Upper lobe of left lung (tissue), 4 donors: Measurements from ENCODE around the gene FRAS1.

Experiments
- EP300 ChIP-seq, 4 donors: sonication (generic); formaldehyde crosslinking; IDR thresholded peaks; one replicate each; pipeline ENCODE4 v1.5.1; 2017; ENCODE audit warnings: antibody characterized with exemption in 4 of 4, control low read depth in 2 of 4
- POLR2AphosphoS5 ChIP-seq, 2 donors: sonication (generic); formaldehyde crosslinking; IDR thresholded peaks; one replicate each; pipeline ENCODE4 v1.5.1; 2017; ENCODE audit warnings: antibody characterized with exemption in 2 of 2
- TF ChIP-seq, protein P1 (sequence below), 6 experiments: fragments of 450-650 bp in 4 of 6; fragments of 200-600 bp in 2 of 6; sonication (generic) in 2 of 6; IDR thresholded peaks; one replicate each; pipeline ENCODE4 v1.5.1; 2016 to 2019; ENCODE audit warnings: antibody characterized with exemption in 6 of 6

DNA sequence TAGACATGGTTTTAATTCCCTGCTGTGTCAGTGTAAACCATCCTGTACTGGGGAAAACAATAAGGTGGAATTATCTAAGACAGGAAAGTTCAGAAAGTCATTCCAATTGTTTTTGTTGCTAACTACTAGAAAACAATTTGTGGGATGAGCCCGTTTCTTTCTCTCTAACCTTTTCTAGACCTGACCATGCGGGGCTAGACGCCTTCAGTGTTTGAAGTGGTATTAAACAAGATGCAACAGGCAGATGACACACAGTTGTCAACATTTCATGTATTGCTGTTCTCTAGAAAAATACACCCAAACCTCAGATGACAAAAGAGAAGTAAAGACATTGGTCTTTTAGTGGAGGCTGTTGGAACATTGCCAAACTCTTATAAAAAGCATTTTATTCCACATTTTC, 105.7 kb downstream of the FRAS1 start:
- TF ChIP-seq, protein P1, sequence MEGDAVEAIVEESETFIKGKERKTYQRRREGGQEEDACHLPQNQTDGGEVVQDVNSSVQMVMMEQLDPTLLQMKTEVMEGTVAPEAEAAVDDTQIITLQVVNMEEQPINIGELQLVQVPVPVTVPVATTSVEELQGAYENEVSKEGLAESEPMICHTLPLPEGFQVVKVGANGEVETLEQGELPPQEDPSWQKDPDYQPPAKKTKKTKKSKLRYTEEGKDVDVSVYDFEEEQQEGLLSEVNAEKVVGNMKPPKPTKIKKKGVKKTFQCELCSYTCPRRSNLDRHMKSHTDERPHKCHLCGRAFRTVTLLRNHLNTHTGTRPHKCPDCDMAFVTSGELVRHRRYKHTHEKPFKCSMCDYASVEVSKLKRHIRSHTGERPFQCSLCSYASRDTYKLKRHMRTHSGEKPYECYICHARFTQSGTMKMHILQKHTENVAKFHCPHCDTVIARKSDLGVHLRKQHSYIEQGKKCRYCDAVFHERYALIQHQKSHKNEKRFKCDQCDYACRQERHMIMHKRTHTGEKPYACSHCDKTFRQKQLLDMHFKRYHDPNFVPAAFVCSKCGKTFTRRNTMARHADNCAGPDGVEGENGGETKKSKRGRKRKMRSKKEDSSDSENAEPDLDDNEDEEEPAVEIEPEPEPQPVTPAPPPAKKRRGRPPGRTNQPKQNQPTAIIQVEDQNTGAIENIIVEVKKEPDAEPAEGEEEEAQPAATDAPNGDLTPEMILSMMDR (IDR thresholded peaks at IDR 0.05), result no peak
- TF ChIP-seq EP300 (IDR thresholded peaks at IDR 0.05) (no peak), POLR2AphosphoS5 (IDR thresholded peaks at IDR 0.05) (no peak)
